HG03280 (cell line): Measurements from ENCODE around the gene NUAK2.
"Not testable (repeated sequence)": the region's sequence is repeated elsewhere in the genome, so short reads cannot be mapped to it uniquely, and the experiment has no call there.

ENCODE experiments used
- ATAC-seq: cut with Tn5 transposase; IDR thresholded peaks from one replicate; pipeline ENCODE4 v1.9.1; 2021; ENCODE audit warnings: mild to moderate bottlenecking, moderate library complexity; ENCODE audit not compliant: unreplicated experiment

Gene NUAK2

DNA sequence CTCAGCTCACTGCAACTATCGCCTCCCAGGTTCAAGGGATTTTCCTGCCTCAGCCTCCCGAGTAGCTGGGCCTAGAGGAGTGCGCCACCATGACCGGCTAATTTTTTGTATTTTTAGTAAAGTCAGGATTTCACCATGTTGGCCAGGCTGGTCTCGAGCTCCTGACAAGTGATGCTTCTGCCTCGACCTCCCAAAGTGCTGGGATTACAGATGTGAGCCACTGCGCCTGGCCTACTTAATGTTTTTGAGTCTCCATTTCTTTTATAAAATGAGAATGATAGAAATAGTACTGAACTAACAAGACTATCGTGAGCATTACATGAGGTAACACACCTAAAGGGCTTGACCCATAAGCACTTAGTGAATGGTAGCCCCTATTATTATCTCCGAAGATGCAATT is 21.4 kb downstream of the NUAK2 start:
- no peak for ATAC-seq

DNA sequence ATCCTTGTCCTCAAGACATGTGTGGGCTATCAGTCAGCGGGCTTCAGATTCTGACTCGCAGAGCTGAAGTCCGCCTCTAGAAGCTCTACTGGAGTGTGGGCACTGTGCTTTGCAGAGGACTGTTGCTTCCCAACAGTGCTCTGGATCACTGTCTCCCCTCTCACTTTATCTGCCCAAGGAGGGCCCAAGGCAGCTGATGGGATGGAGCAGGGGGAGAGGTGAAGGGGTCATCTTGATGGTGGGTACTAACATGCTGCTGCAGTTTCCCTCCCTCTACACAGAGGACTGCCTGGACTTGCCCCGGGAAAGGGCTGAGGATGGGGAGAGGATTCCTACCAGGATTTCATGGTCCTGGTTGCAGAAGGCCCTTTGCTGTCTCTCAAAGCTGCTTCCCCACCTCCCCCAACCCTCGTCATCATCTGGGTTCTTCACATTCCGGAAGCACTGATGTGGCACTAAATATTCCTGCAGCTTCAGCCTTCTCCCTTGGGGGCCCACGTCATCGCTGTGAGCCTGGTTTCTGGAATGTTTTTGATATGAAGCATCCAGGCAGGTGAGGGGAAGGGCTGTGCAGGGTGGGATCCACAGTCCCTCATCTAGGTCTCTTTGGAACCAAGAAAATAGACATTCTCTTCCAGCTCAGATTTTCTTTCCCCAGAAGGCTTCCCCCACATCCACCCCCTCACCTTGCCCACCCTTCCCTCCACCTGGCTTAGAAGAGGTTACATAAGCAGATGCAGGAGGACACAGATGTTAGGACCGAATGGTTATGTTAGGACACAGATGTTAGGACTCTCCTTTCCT is 23.2 kb downstream of the NUAK2 start:
- no peak for ATAC-seq

DNA sequence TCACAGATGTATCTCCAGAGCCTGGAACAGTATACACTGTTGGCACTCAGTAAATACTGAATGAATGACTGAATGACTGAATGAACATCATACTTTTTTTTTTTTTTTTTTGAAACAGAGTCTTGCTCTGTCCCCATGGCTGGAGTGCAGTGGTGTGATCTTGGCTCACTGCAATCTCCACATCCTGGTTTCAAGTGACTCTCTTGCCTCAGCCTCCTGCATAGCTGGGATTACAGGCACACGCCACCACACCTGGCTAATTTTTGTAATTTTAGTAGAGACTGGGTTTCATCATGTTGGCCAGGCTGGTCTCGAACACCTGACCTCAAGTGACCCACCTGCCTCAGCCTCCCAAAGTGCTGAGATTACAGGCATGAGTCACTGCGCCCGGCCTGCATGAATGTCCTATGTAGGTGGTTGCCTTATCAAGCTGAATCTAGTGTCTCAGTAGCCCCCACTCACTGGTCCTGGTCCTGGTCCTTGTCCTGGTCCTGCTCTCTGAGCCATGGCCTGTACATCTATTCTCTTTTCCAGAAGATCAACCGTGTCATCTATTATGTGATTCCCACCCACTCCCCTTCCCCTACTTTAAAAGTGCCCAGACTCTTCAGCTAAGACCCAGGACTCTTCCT is 23.9 kb downstream of the NUAK2 start:
- ATAC-seq: not testable (repeated sequence)

DNA sequence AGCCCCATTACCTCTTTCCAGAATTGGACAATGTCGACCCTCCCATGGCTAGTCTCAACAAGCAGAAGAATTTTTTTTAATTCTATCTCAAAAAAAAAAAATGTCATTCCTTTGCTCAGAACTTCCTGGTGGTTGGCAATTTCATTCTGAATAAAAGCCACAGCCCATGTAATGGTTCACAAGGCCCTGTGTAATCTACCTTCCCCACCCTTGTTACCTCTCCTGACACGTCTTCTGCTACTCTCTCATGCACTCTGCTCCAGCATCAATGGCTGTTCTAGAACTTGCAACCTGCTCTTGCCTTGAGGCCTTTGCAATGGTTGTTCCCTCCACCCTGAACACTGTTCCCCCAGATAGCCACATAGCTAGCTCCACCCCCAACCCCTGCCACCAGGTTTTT is 25.4 kb downstream of the NUAK2 start:
- no peak for ATAC-seq

DNA sequence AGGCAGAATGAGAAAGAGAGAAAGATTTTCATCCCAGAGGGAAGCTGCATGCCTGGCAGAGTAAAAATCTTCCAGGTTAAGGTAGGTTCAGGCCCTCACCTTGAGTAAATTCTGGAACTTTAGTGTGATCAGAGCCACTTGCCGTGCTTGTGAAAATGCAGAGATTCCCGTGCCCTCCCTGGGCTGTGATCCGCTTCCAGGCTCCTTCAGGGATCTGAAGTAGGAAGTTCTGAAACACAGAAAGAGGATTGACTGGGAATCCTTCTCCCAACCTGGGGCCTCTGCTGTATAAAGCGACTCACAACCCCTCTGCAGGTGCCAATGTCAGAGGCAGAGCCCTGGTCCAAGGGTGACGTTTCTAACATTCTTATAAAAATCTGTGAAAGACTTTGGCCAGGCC is 26.6 kb downstream of the NUAK2 start:
- ATAC-seq: no peak

DNA sequence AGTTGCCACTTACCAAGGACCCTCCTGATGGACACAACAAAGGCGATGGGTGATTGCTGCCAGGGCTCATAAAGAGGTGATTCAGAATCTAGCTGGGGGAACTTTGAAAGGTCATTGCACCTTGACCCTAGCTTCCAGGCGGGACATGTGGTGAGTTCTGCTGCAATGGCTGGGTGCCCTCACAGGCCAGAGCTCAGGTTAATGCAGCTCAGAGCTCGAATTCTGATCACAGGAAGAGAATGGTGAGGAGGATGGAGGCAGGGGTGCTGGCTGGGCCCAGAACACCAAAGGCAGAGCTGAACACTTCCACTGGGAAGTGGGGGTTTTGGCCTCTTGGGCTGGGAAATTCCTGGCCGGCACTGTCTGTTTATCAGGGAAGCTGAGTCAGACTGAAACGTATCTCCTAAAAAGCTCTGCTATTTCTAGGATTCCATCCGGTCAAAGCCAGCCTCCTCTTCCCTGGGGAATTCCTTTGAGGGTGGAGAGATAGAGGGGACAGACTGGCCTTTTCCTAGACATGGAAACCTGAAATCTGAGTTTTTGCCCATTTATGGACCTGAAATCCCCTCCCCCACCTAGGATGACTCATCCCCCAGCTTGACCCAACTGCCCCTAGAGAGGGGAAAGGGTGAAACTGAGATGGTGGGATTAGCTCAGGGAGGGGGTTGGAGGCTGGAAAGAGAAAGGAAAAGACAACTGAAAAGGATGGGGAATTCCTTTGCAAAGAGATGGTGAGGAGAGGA is 27.2 kb downstream of the NUAK2 start:
- ATAC-seq: no peak

DNA sequence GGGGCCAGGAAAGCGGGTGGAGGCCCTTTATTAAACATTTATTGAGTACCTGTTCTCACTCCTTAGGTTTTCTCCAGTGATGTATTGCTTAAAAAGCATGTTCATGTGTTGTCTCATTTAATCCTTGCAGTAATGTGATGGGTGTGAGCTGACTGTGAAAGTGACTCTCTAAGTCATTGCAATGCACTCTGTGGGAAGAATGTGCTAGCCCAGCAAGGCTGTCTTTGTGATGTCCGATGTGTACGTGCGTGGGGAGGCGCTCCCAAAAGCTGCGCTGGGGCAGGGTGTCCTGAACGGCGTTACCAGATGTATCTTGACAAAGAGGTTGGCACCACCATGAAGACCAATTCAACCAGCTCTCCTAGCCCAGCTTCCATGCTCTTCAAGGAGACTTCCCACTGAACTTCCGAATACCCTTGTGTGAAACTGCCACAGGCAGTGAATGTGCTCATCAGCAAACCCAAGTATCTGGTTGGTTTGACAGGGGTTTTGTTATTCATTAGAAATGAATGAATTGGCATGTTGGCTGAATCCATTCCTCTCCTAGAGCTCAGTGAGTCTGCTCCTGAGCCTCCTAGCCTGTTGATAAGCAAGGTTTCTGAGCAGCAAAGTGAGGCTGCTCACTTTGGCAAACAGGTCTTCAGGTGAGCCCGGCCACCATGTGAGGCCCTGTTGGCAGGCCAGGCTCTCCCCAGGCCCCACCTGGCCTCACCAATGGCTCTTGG is 28.0 kb downstream of the NUAK2 start:
- ATAC-seq: no peak

DNA sequence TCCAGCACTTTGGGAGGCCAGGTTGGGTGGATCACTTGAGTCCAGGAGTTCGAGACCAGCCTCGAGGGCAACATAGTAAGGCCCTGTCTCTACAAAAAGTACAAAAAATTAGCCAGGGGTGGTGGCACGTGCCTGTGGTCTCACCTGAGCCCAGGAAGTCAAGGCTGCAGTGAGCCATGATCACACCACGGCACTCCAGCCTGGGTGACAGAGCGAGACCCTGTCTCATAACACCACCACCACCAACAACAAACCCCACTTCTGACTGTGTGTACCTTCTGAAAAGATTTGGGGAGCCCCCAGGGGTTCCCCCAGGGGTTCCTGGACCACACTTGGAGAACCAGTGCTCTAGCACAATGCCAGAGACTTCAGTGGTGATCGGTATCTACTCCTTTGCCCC is 29.9 kb downstream of the NUAK2 start:
- no peak for ATAC-seq

DNA sequence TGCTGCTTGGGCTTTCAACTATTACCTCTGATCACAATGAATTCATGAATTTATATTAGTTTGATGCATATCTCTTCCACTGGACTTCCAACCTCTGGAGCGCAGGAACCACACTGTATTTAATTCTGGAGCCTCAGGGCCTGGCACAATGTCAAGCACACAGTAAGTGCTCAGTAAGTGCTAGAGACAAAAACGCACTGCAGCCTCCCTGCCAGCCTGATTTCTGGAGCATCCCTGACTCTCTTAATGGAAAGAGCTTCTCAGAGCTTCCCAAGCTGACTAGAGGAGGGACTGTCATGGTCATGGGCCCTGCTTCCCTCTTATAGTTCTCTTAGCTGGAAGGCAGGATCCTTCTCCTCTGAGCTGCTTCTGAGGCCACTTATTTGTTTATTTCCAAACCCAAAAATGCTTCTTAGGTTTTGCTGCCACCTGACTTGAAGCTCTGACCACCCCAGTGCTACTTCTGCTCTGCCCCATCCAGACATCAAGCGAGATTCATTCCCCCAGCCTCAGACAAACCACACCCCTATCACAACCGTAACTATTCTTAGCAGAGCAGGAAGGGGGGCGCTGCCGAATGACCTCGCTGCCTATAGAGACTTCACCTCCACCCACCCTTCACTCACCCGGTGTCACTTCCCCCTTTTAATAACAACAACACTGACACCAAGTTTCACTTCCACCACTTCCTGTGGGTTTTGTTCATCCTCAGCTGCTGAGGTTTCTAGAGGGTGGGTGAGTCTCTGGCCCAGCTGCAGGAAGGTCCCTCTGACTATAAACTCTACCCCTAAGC is 33.6 kb downstream of the NUAK2 start:
- ATAC-seq: peak; percentile 76

DNA sequence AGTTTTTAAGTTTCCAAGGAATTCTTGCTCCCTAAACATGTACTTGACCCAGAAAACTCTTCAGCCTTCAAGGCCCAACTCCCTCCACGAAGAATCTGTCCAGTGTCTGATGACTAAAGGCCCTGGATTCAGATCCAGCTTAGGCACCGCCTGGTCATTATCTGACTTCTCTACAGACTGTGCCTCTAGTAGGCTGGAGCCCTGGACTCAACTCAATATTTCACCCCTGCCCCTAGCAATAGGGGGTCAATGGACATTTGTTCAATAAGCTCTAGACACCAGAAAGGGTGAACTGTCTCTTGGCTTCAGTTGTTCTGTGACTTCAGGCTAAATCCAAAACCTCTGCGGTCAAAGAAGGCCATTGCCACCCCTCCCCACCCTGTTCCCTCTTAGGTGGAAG is 34.5 kb downstream of the NUAK2 start:
- no peak for ATAC-seq

DNA sequence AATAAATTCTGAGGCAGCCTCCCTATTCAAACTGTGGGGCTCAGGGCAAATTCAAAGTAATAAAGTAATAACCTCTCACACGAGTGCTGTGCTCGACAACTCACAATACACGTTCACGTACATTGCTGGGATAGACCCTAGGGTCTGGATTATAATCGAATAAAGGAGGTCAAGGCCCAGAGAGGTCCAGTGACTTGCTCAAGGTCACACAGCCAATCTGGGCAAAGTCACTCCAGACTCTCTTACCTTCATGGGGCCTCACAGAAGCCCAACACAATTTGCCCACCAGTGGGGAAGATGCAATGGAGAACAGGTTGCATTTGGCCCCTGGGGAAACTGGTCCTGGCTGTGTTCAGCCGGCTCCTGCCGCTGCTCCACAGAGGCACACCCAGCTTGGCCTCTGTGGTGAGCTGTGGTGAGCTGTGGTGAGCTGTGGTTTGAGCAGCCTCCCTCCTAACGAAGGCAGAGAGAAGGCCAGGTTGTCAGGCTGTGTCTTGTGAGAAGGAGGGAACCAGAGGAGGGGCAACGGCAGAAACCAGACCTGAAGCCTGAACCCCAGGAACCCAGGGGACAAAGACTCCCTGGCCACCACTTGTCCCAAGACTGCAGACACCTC is 35.1 kb downstream of the NUAK2 start:
- ATAC-seq: peak; percentile 31

DNA sequence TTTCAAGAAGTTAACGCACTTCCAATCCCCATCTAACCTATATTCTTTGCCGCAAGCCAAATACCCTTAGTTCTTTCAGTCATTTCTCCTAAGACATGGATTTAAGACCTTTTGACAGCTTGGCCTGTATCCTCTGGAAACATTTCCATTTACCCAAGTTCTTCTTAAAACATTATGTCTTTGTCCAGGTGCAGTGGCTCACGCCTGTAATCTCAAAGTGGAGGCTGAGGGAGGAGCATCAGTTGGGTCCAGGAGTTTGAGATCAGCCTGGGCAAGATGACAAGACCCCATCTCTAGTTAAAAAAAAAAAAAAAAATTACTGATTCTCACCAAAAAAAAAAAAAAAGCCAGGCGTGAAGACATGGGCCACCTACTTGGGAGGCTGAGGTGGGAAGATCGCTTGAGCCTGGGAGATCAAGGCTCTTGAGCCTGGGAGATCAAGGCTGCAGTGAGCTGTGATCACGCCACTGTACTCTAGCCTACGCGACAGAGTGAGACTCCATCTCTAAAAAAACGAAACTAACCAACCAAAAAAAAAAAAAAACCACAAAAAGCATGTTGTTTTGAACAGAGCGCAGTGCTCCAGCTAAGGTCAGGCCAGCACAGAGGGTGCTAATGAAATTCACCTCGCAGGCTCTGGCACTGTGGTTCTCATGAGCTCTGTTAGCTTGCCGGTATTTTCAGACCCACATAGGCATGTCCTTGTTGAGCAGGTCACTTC is 36.0 kb downstream of the NUAK2 start:
- peak; percentile 27 for ATAC-seq

DNA sequence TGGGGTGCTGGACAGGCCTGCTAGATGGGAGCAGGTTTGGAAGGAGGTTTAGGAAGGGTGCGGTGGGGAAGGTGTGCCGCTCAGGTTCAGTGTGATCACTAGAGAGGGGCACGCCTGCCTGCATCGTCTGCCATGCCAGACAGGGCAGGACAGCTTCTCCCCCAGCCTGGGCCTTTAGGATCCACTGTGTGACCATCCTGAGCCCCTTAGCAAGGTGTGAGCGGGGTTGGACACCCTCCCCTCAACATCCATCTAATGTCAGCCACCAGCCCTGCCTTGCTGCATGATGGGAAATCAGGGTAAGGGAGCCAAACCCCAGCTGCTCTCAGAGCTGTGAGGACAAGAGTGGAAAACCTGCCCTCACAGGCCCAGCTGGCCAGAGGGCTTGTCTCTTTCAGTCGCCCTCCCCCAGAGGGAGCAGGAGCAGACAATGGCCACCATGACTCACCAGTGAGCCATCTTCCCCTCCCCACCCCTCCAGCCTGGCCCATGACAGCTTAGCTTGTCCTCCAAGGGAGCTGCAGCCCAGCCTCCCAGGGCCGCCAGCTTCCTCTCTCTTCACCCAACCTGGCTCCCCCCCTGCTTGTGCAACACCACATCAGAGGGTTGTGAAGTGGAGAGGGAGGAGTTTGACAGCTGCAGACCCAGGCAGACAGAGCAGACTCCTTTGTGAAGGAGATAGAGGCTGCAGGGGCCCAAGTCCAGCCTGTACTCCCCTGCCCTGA is 37.0 kb downstream of the NUAK2 start:
- no peak for ATAC-seq

DNA sequence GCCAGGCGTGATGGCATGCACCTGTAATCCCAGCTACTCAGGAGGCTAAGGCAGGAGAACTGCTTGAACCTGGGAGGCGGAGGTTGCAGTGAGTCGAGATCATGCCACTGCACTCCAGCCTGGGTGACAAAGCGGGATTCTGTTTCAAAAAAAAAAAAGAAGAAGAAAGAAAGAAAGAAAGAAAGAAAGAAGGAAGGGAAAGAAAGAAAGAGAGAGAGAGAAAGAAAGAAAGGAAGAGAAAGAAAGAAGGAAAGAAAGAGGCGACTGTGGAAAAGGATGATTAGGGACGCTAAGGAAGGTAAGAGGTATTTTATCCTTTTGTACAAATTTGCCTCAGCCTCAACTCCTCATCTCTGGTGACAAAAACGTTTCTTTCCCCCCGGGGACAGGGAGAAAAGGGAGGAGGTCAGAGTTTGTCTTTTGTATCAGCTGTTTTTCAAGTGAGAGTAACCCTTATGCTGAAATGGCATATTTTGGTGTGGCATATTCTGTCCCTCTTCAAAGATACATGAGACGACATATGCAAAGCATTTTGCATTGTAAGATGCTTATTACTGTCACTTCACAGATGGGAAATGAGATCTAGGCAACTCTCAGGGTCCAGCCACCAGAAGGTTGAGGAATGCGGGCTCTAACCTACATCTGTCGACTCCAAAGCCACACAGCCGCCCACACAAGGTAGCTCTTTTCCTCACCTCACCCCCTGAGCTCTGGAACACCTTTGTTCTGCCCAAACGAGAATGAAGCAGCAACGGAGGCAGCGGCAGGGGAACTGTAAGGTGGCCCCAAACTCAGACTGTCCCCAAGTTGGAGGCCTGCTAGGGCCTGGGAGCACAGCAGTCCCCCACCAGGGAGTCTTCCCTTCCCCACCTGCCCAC is 38.0 kb downstream of the NUAK2 start:
- ATAC-seq: no peak

DNA sequence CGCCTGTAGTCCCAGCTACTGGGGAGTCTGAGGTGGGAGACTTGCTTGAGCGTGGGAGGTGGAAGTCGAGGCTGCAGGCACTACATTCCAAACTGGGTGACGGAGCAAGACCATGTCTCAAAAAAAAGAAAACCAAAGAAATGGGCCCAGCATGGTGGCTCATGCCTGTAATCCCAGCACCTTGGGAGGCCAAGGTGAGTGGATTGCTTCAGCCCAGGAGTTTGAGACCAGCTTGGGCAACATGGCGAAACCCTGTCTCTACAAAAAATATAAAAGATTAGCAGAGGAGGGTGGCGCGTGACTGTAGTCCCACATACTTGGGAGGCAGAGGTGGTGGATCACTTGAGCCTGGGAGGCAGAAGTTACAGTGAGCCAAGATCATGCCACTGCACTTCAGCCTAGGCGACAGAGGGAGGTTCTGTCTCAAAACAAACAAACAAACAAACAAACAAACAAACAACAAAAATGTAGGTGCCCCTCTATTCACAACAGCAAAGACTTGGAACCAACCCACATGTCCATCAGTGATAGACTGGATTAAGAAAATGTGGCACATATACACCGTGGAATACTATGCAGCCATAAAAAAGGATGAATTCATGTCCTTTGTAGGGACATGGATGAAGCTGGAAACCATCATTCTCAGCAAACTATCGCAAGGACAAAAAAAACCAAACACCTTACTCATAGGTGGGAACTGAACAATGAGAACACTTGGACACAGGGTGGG is 40.7 kb downstream of the NUAK2 start:
- not testable (repeated sequence) for ATAC-seq

DNA sequence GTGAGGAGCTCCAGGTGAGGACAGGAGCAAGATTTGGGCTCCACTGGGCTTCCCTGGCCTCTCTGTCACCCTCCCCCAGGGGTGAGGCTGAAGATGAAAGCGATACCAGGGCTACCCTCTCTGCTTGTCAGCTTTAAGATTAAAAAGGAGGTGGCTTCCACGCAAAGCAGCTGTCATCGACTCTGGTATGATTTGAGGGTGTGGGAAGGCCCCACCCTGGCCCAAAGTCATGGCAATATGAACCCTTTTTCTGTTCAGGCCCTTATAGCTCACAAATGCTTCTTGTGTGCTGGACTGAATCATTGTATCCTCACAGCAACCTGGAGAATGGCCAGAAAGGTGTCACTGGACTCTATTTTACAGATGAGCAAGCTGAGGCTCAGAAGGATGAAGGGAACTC is 41.6 kb downstream of the NUAK2 start:
- ATAC-seq: no peak

DNA sequence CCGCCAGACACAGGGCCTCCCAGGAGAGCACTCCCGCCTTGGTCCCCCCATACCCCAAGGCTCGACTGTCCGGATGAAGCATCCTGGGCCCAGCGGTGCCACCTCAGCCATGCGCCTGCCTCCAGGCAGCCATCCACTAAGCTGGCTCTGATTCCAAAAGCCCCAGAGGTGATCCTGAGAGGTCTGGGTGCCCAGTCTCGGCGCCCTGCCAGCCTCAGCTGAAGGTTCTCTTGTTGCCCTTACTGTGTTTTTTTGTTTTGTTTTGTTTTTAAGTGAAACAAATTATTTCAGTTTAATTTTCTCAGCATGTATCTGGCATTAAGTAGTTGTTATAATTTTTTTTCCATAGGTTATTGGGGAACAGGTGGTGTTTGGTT is 44.9 kb downstream of the NUAK2 start:
- ATAC-seq: no peak
